NCI-H526 (cell line): ENCODE data around the gene TLR8.
"Not testable (repeated sequence)": the region's sequence is repeated elsewhere in the genome, so short reads cannot be mapped to it uniquely, and the experiment has no call there.

ENCODE experiments used
- DNase-seq, 2 experiments: peaks; one replicate each; lab custom pipeline; 2025; lab: John Stamatoyannopoulos, UW

TLR8 gene

GRCh38 chrX:12946838-12947544 is 40.6 kb downstream of the TLR8 start:
- peak; percentile 46 to 85 for DNase-seq

- no peak for DNase-seq
These were observed 41.3 kb downstream of the TLR8 start for GRCh38 chrX:12947545-12948235.

DNA sequence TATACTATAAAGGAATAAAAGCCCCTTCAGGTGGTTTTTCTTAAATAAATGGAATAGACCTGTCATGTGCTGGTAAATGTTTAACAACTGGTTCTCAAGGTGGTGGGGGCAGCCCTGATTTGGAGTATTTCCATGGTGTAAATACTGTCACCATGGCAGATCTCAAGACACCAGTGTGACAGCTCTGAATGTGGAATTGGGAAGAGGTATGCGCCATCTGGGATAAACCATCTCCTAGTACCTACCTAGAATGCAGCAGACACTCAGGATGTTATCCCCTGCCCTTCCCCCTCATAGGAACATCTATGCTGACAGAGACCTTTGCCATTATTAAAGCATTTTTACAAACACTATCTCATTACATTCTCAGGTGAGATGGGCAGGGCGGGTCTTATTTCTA is 42.1 kb downstream of the TLR8 start:
- DNase-seq: no peak

DNA sequence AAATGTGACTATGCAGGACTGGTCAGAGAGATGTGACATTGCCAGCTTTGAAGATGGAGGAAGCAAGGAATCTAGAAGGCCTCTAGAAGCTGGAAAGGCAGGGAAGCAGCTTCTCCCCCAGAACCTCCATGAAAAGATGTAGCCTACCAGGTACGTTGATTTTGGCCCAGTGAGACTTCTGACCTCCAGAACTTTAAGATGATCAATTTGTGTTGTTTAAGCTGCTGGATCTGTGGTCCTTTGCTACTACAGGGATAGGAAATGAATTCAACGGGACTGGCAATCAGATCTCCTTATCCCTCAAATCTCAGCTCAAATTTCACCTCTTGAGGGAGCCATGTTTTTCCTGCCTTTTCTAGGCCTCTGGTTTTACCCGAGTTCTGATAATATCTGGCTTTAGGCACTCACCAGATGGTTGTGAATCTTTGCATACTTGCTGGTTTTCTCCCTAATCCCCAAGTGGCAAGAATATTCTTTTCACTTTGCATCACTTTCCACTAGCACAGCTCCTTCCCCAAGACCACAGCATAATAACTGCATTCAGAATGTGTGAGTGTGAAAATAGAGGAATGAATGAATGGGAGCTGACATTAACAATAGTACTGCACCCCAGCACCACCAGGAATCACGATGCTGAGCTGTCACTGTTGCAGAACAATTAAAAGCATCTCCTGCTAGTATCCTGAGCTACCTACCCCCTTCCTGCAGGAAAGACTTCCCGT is 42.9 kb downstream of the TLR8 start:
- DNase-seq: no peak

DNA sequence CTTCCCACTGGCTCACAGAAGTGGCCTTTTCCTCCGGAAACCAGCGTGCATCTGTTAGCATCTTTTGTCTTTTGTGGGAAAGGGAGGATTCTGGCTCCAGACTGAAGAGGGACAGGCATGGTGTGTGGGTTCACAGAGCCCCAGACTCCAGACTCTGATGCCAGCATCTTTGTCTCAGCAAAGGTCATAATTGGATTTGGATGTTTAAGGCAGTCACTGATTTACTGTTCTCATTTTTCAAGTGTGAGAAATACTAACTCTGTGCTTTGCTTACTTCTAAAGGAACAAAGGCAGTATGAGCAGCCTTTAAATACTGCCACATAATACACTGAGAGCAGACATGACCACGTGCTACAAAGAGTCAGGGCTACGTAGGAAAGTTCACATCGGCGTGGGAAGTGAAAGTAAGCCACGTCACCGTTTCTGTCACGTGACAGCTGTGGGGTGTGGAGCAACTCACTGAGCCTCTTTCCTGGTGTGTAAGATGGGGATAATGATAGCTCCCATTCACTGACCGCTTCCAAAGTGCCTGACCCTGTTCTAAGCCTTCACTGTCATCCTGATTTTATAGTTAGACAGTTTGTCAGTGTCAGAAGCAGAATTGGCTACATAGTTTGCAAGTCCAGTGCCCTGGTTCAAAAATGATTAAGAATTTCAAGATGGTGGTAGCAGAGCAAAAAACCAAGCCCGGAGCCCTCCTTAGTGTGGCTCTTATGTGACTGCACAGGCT is 43.7 kb downstream of the TLR8 start:
- no peak for DNase-seq

- peak in 1 of 2 experiments; percentile 46 for DNase-seq
These were observed 44.6 kb downstream of the TLR8 start for GRCh38 chrX:12950851-12951594.

- peak in 1 of 2 experiments; percentile 27 for DNase-seq
These were observed 45.2 kb downstream of the TLR8 start for GRCh38 chrX:12951595-12951975.

DNA sequence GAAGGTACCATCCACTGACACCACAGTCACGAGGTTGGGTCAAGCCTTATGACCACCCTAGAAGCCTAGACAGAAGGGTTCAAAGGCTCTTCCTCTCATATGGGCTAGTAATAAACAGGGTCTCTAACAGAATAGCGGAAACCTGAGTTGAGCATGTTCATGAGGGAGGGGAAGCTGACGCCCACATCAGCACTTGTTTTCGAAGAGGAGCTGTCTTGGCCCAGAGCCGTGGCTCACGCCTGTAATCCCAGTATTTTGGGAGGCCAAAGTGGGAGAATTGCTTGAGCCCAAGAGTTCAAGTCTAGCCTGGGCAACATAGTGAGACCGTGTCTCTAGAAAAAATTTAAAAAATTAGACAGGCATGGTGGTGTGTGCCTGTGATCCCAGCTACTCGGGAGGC is 47.0 kb downstream of the TLR8 start:
- DNase-seq: no peak

DNA sequence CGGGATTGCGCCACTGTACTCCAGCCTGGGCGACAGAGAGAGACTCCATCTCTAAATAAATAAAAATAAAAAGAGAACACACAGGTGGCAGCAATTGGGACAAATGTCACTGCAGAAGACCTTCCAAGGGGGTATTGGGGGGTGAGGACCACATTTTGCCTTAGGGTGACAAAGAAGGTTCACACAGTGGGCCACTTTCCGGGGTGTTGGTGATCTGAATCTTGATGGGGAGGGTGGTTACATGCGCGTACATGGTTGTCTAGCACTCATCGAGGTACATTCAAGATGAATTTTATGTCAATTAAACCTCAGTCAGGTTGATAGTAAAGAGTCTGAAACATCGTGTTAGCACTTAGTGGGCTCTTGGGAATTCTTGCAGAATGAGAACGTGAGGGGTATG is 48.0 kb downstream of the TLR8 start:
- no peak for DNase-seq

- no peak for DNase-seq
These were observed 48.6 kb downstream of the TLR8 start for GRCh38 chrX:12954981-12955380.

- no peak for DNase-seq
These were observed 49.7 kb downstream of the TLR8 start for GRCh38 chrX:12955882-12956703.

DNA sequence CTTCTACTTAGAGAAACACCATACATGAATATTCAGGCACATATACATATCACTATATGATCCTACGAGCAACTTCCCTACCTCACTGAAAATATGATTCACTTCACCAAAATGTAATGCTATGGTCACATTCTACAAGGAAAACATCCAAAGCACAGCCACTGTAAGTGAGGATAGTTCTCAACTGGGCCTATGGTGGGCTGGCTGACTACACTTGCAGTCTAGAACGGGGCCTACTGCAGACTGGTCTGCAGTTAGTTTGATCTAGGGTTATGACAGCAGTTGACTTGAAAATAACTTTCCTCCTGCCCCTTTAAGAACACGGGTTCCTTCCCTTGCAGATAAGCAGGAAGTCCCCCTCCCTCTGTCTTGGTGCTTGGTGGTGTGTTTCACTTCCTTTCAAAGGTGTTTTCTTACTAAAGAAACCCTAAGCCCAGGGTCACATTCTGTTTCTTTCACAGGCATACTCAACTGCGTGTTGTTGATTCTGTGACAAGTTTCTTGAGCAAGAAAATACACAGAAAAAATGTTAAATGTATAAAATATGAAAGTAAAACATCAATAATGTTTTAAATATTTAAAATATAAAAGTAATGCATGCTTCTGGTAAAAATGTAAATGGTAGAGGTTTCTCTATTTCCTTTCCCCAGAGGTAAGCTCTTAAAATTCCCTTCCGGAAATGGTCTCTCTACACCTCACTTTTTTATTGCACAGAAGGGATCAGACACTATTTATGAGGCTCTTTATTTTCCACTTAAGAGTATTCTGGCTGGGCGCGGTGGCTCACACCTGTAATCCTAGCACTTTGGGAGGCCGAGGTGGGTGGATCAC is 50.5 kb downstream of the TLR8 start:
- no peak for DNase-seq

GRCh38 chrX:12958059-12958458 is 51.6 kb downstream of the TLR8 start:
- no peak for DNase-seq

GRCh38 chrX:12958461-12958860 is 52.0 kb downstream of the TLR8 start:
- no peak for DNase-seq

DNA sequence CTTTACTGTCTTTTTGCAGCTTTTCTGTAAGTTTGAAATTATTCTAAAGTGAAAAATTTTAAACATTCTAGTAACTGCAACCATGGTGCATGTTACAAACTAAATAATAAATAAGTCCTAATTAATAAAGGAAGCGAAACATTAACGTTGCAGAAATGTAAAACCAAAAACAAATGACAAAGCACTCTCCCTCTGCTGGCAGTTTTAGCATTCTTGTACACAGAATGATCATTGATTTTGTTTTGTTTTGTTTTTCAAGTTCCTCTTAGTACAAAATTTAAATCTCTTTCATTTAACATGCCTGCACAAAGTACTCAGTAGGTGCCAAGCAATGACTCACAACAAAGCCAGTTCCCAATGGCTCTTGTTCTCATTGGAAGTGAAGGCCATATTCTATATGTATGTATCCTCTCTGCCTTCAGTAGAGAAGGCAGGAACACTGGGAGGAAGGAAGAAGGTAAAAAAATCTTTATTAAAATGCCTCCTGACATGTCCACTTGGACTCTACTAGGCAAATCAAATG is 54.8 kb downstream of the TLR8 start:
- no peak for DNase-seq

- DNase-seq: no peak
These were observed 55.7 kb downstream of the TLR8 start for GRCh38 chrX:12962041-12962504.

GRCh38 chrX:12963210-12963850 is 56.9 kb downstream of the TLR8 start:
- not testable (repeated sequence) for DNase-seq

DNA sequence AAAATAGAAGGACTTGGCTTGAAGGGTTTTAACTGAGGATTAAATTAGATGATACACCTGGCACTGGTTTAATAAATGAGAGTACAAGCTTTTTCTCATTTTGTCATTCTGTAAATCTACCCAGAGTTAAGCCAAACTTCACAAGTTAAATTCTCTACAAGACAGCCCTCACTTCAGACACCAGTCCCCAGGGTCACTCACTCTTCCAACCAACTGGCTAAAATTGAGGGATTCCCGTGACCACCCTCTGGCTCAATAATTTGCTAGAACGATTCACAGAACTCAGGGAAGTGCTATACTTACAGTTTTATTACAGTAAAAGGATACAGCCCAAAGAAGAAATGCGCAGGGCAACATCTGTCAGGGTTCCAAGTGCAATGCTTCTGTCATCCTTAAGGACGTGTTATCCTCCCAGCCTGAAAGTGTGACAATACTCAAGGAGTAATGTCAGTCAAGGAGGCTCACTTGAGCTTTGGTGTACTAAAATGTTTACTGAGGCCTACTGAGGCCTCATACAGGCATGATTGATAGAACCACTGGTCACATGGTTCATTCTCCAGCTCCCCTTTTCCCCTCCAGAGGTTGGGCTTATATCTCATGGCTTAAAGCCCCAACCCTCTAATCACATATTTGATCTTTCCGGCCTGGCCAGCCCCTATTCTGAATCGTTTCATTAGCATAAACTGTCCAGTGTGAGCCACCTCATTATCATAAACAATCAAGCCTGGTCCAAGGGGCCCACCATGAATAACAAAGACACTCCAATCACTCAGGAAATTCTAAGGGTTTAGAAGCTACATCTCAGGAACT is 58.9 kb downstream of the TLR8 start:
- no peak for DNase-seq
